NCI-H128 (cell line): ENCODE data around the gene DPYSL4.

Experiments
- DNase-seq: peaks from one replicate; lab custom pipeline; 2025; ENCODE audit not compliant: unreplicated experiment; lab: John Stamatoyannopoulos, UW

The DPYSL4 gene

GRCh38 chr10:132176623-132177500 is 9.9 kb upstream of the DPYSL4 start:
- DNase-seq, result no peak

- DNase-seq, result no peak
These were observed 8.7 kb upstream of the DPYSL4 start for GRCh38 chr10:132178046-132178445.

- DNase-seq, result no peak
These were observed 7.8 kb upstream of the DPYSL4 start for GRCh38 chr10:132178672-132179545.

GRCh38 chr10:132179551-132180392 is 7.0 kb upstream of the DPYSL4 start:
- no peak for DNase-seq

- DNase-seq, result no peak
These were observed 6.0 kb upstream of the DPYSL4 start for GRCh38 chr10:132180736-132181135.

GRCh38 chr10:132181691-132182425 is 4.9 kb upstream of the DPYSL4 start:
- DNase-seq, result no peak

- DNase-seq, result no peak
These were observed 4.2 kb upstream of the DPYSL4 start for GRCh38 chr10:132182591-132182990.

GRCh38 chr10:132183046-132183445 is 3.7 kb upstream of the DPYSL4 start:
- DNase-seq, result no peak

- no peak for DNase-seq
These were observed 1.7 kb upstream of the DPYSL4 start for GRCh38 chr10:132184816-132185593.

GRCh38 chr10:132185601-132186487 is 904 bp upstream of the DPYSL4 start:
- no peak for DNase-seq

- no peak for DNase-seq
These were observed 836 bp downstream of the DPYSL4 start for GRCh38 chr10:132187430-132188138.

GRCh38 chr10:132188331-132188730 is 1.6 kb downstream of the DPYSL4 start:
- DNase-seq, result no peak

- no peak for DNase-seq
These were observed 2.3 kb downstream of the DPYSL4 start for GRCh38 chr10:132189016-132189415.

GRCh38 chr10:132189810-132190422 is 3.2 kb downstream of the DPYSL4 start:
- DNase-seq, result no peak

- DNase-seq, result no peak
These were observed 5.6 kb downstream of the DPYSL4 start for GRCh38 chr10:132192076-132192975.

GRCh38 chr10:132192991-132193665 is 6.4 kb downstream of the DPYSL4 start:
- no peak for DNase-seq
